Activated naive CD8-positive, alpha-beta T cell treated with anti-CD3 and anti-CD28 coated beads, Interleukin-2, amount 50 U/mL, for 16 hours (primary cell): Measurements from ENCODE around the gene CHD8.
"Not testable (repeated sequence)": the region's sequence is repeated elsewhere in the genome, so short reads cannot be mapped to it uniquely, and the experiment has no call there.

Source experiments
- DNase-seq: peaks from one replicate; pipeline ENCODE4 v3.0.0-alpha.2; 2020; ENCODE audit warnings: low read depth, low spot score

Gene CHD8

GRCh38 chr14:21436567-21437062, 19.3 kb downstream of the CHD8 start:
- DNase-seq, result no peak

GRCh38 chr14:21431126-21431525, 24.8 kb downstream of the CHD8 start:
- no peak for DNase-seq

- no peak for DNase-seq
Observed at GRCh38 chr14:21428930-21429329, 27.0 kb downstream of the CHD8 start.

GRCh38 chr14:21426692-21427091, 29.2 kb downstream of the CHD8 start:
- no peak for DNase-seq

DNA sequence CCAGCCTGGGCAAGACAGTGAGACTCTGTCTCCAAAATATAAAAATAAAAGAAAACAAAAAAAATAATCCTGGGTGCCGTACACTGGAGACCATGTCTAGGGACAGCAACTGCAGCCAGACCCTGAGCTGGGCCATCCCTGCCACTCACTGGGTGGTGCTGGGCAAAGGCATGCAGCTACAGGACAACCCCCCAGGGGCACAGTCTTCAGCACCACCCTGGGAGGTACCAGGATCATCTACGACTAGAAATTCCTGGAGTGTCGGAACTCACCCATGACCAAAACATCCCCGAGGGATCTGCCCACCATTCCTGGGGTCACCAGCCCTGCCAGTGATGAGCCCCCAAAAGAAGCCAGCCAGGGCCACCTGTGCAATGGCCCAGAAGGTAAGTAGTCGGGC, 36.4 kb downstream of the CHD8 start:
- no peak for DNase-seq

DNA sequence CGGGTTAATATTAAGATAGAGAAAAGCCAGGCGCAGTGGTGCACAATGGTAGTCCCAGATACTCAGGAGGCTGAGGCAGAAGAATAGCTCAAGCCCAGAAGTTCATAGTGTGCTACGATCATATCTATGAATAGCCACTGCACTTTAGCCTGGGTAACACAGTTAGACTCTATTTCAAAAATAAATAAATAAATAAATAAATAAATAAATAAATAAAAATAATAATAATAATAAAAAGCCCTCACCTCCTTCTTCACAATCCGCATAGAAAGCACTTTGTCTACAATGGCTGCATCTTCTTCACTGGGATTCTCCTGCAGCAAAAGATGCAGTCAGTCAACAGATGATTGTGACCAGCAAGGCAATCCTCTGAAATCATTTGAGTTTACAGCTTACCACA, 40.6 kb downstream of the CHD8 start:
- no peak for DNase-seq

GRCh38 chr14:21414137-21414631, 41.7 kb downstream of the CHD8 start:
- no peak for DNase-seq

GRCh38 chr14:21408147-21408546, 47.8 kb downstream of the CHD8 start:
- DNase-seq, result no peak

DNA sequence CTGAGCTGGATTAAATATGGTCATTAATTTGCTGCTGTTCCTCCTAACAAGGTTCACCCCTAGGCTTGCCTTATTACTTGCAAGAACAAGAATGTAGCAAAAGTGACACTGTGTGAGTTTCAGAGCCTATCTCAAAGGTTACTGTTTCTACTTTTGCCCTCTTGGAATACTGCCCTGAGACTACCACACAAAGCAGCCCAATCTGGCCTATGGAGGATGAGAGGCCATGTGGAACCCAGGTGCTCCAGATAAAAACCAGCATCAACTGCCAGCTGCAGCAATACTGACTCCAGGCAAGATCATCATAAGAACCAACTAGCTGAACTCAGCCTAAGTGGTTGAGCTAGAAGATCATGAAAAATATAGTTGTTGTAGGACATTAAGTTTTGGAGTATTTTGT, 49.7 kb downstream of the CHD8 start:
- no peak for DNase-seq

- DNase-seq, result no peak
Observed at GRCh38 chr14:21405097-21405496, 50.8 kb downstream of the CHD8 start.

DNA sequence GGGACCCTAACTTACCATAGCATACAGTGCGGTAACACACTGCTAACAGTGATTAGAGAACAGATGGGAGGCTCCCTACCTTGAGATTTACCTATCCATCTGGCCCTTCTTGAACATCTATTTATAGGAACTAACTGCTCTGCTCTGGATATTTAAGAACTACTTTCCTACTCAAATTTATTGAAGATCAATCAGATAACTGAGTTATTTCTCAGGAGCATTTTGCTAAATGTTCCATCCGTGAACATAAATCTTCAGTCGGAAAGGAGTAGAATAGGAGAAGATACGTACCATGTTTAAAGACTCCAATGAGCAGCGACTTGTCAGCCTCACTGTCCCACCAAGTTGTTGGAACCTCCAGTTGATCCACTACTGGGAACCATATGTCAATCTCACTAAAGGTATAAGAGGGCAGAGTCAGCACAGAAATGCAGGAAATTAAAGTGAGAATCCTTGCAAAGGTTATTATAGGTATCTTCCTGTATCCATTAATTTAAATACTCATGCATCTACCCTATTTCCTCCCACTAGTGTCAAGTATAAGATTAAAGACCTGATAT, 56.5 kb downstream of the CHD8 start:
- DNase-seq, result no peak

GRCh38 chr14:21398901-21399300, 57.0 kb downstream of the CHD8 start:
- DNase-seq, result no peak

- DNase-seq, result no peak
Observed at GRCh38 chr14:21395450-21395849, 60.5 kb downstream of the CHD8 start.

DNA sequence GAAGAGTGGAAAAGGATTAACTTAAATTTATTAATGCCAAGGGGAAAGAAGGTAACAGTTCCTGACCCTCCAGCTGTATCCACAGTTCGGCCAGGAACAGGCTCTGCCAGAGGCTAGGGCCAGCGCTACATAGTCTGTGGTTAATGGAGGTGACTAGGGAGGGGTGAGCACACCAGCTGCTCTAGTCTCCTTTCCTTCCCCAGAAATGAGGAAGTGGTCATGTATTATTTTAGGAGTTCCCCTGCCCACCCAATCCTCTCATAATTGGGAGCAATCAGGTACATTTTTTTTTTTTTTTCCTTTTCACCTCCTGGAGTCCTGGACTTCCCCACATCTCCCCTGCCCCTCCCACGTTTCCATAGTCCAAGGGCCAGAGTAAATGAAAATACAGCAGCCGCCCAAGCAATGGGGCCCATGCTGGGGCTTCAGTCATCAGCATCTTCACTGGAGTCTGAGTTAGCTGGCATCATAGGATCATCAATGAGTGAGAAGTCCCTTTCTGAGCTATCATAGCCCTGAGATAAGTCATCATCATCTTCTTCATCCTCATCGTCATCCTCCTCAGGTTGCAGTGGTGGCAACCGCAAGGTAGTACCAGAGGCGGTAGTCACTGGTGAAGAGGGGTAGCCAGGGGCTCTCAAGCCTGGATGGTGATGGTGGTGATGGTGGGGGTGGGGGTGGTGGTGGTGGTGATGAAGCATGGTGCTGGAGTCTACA, 70.6 kb downstream of the CHD8 start:
- DNase-seq, result no peak

- DNase-seq, result no peak
Observed at GRCh38 chr14:21384494-21384851, 71.5 kb downstream of the CHD8 start.

- peak; percentile 87 for DNase-seq
Observed at GRCh38 chr14:21383848-21384493, 72.0 kb downstream of the CHD8 start, which contains the start of gene SUPT16H. TSS of gene SUPT16H (minus strand) at chr14:21384019. CDS start at chr14:21383927, 92 bp downstream.

DNA sequence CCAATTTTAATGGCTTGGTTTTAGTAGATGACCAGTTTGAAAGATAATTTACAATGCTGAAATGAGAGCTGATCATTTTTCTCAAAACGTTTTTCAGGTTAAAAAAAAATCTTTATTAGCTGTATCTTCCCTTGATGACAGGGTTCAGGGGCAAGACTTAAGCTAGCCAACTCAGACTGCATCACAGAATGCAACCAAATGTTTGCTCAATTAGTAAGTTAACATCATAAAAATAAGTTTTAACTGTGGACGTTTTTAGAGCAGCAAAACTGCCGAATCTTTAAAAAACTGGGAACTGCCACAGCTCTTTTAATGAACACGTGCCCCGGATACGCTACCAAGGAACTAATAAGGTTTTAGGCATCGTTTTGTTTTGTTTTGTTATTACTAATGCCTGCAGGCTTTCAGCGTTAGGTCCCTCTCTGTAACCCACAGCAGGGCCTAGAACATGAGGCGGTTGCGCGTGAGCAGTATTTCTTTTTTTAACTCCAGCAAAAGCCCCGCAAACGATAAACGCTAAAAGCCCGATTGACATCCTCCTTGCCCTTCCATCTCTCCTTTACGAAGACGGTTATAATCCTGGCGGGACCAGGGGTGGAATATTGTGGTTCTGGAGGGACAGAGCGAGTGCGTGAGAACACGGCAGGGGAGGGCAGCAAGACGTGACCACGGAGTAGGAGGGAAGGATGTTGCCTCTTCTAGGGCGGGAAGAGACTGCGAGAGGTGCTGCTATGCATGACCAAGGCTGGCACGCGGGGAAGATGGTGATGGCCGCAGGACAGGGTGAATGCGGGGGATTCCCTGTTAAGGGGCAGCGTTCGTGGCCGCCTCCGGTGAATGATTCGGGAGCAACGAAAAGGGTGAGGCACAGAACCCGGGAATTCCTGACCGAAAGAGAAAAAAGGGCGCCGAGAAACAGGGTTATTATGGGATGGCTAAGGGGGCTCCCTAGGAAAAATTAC, 72.8 kb downstream of the CHD8 start:
- peak; percentile 19 for DNase-seq

DNA sequence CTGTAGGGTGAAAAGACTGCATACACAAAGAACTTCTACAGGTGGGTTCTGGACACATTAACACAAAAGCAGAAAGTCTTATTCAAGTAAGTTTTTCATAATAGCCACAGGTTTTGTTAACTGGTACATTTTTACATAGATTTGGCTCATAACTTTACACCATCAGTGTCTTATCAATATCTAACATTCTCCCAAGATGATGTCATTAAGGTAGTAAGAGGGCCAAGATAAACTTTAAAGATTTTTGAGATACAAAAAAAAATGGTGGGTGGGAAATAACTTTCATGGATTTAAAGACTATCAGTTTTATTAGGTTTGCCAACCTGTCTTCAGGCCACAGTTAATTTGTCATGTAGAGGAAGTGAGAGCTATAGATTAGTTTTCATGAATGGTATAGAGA, 73.8 kb downstream of the CHD8 start:
- DNase-seq, result no peak

DNA sequence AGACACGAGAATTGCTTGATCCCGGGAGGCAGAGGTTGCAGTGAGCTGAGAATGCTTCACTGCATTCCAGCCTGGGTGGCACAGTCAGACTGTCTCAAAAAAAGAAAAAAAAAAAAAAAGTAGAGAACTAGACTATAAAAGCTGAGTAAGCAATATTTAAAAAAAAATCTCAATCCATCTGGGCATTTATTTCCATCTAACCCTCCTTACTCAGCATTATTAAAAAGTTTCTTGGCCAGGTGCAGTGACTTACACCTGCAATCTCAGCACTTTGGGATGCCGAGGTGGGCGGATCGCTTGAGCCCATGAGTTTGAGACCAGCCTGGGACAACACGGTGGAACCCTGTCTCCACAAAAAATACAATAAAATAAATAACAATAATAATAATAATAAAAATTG, 76.6 kb downstream of the CHD8 start:
- DNase-seq, result no peak

GRCh38 chr14:21373980-21374379, 81.9 kb downstream of the CHD8 start:
- no peak for DNase-seq

- not testable (repeated sequence) for DNase-seq
Observed at GRCh38 chr14:21372814-21373213, 83.1 kb downstream of the CHD8 start.
